ENCODE data around the gene SRCAP. TPM values are rescaled to one million over a fixed set of nuclear protein-coding genes. Genes with fewer than 3 reads are reported as not detected.

Gene SRCAP
- total RNA-seq, 4 donors from 2014 or later, result 31.6 to 59.3 (median 41.0) TPM

GRCh38 chr16:30669026-30669902, 29.7 kb upstream of the SRCAP start:
- H3K9me3 ChIP-seq, result no peaks in the 10 kb centered on the region
- intact Hi-C loops (cut with DNase I), result no loop called here
- no peak for DNase-seq (ENCODE audit: extremely low spot score)
- peaks cover 4 to 27% (median 8%) of the 10 kb centered on the region in 4 donors for H3K4me1 ChIP-seq
- no peak for TF ChIP-seq POLR2A (IDR thresholded peaks at IDR 0.05; ENCODE audit: low read depth)
- TF ChIP-seq POLR2AphosphoS5 (IDR thresholded peaks at IDR 0.05), result peak in 1 of 2 donors; percentile 13
- 87% methylated on average over 24 of the region's 41 CpGs for WGBS
- H3K36me3 ChIP-seq, result peaks cover 58 to 75% (median 69%) of the 10 kb centered on the region in 4 donors
- no peaks in the 10 kb centered on the region for H3K27me3 ChIP-seq
- H3K4me3 ChIP-seq, result no peak overlapping the region
- no peak overlapping the region for H3K27ac ChIP-seq (replicated peaks in 1 of 4)

- DNase-seq (ENCODE audit: extremely low spot score), result no peak
- H3K27me3 ChIP-seq, result no peaks in the 10 kb centered on the region
- no peak overlapping the region for H3K27ac ChIP-seq (replicated peaks in 1 of 4)
- WGBS, result 82% methylated on average over 14 of the region's 14 CpGs
- intact Hi-C loops (cut with DNase I), result no loop called here
- H3K4me1 ChIP-seq, result peaks cover 0 to 18% (median under 1%) of the 10 kb centered on the region in 4 donors
- TF ChIP-seq POLR2AphosphoS5 (IDR thresholded peaks at IDR 0.05) (no peak), POLR2A (IDR thresholded peaks at IDR 0.05; ENCODE audit: low read depth) (no peak), EP300 (IDR thresholded peaks at IDR 0.05) (no peak), CTCF (IDR thresholded peaks at IDR 0.05) (no peak)
- peaks cover 49 to 66% (median 60%) of the 10 kb centered on the region in 4 donors for H3K36me3 ChIP-seq
- no peaks in the 10 kb centered on the region for H3K9me3 ChIP-seq
- no peak overlapping the region for H3K4me3 ChIP-seq
Observed at GRCh38 chr16:30669903-30670824, 28.8 kb upstream of the SRCAP start.

GRCh38 chr16:30675143-30675542, 23.8 kb upstream of the SRCAP start:
- 93% methylated on average over 10 of the region's 10 CpGs for WGBS
- Histone ChIP-seq H3K9me3 (no peaks in the 10 kb centered on the region), H3K27ac (replicated peaks in 1 of 4) (no peak overlapping the region), H3K36me3 (peaks cover 2 to 16% (median 11%) of the 10 kb centered on the region in 4 donors), H3K4me3 (no peak overlapping the region), H3K4me1 (no peaks in the 10 kb centered on the region), H3K27me3 (no peaks in the 10 kb centered on the region)
- TF ChIP-seq EP300 (IDR thresholded peaks at IDR 0.05), result no peak
- no peak for DNase-seq (ENCODE audit: extremely low spot score)
- intact Hi-C loops (cut with DNase I), result no loop called here

- 69% methylated on average over 9 of the region's 11 CpGs for WGBS
- DNase-seq (ENCODE audit: extremely low spot score), result no peak
- Histone ChIP-seq H3K27ac (replicated peaks in 1 of 4) (no peak overlapping the region), H3K9me3 (no peaks in the 10 kb centered on the region), H3K27me3 (no peaks in the 10 kb centered on the region), H3K4me1 (no peaks in the 10 kb centered on the region), H3K36me3 (no peaks in the 10 kb centered on the region), H3K4me3 (no peak overlapping the region)
- TF ChIP-seq POLR2A (IDR thresholded peaks at IDR 0.05; ENCODE audit: low read depth) (no peak), EP300 (IDR thresholded peaks at IDR 0.05) (no peak), POLR2AphosphoS5 (IDR thresholded peaks at IDR 0.05) (no peak), CTCF (IDR thresholded peaks at IDR 0.05) (no peak)
- intact Hi-C loops (cut with DNase I), result no loop called here
Observed at GRCh38 chr16:30677931-30678585, 20.9 kb upstream of the SRCAP start.

GRCh38 chr16:30678586-30678970, 20.4 kb upstream of the SRCAP start:
- Histone ChIP-seq H3K36me3 (no peaks in the 10 kb centered on the region), H3K27ac (replicated peaks in 1 of 4) (no peak overlapping the region), H3K9me3 (no peaks in the 10 kb centered on the region), H3K27me3 (no peaks in the 10 kb centered on the region), H3K4me3 (no peak overlapping the region), H3K4me1 (no peaks in the 10 kb centered on the region)
- TF ChIP-seq EP300 (IDR thresholded peaks at IDR 0.05) (no peak), POLR2A (IDR thresholded peaks at IDR 0.05; ENCODE audit: low read depth) (no peak), POLR2AphosphoS5 (IDR thresholded peaks at IDR 0.05) (no peak), CTCF (IDR thresholded peaks at IDR 0.05) (no peak)
- intact Hi-C loops (cut with DNase I), result no loop called here
- WGBS, result 80% methylated on average over 3 of the region's 3 CpGs
- no peak for DNase-seq (ENCODE audit: extremely low spot score)

Measured in esophagus muscularis mucosa (tissue), 4 donors.